SH-SY5Y (cell line): ENCODE results near the gene HCN2.

ENCODE experiments used
- GATA2 ChIP-seq: IDR thresholded peaks from 2 replicates; pipeline ENCODE4 v1.6.1; 2011; ENCODE audit warnings: mild to moderate bottlenecking, low read depth, low read length
- GATA3 ChIP-seq: IDR thresholded peaks from 2 replicates; pipeline ENCODE4 v1.6.1; 2011; ENCODE audit warnings: low read depth, mild to moderate bottlenecking, low read length, moderate library complexity

- TF ChIP-seq GATA2: no peak
- TF ChIP-seq GATA3: no peak
Measured at GRCh38 chr19:547836-548720, 41.6 kb upstream of the HCN2 start.
